ENCODE data around the gene ADORA2B.
A peak's percentile ranks its signal among the peaks of the same experiment; 100 is the strongest.
"Not testable (repeated sequence)": the region's sequence is repeated elsewhere in the genome, so short reads cannot be mapped to it uniquely, and the experiment has no call there.

The ADORA2B gene

DNA sequence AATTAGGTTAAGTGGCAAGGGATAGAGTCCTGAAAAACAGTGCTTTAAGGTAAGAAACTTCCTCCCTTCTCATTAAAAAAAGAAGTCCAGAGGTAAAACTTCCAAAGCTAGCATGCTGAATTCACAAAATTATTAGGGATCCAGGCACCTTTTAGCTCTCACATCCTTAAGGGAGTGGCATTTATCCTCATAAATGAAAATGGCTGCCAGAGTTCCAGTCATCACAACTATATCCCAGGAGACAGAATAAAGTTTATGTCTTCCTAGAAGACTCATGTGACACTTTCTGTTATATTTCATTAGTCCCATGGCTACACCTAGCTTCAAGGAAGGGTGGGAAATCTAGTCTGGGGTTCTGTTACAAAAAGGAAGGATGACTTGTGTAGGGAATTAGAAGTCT, 23.3 kb upstream of the ADORA2B start:
- no peak for DNase-seq (ENCODE audit: low read depth in 3 of 3)

DNA sequence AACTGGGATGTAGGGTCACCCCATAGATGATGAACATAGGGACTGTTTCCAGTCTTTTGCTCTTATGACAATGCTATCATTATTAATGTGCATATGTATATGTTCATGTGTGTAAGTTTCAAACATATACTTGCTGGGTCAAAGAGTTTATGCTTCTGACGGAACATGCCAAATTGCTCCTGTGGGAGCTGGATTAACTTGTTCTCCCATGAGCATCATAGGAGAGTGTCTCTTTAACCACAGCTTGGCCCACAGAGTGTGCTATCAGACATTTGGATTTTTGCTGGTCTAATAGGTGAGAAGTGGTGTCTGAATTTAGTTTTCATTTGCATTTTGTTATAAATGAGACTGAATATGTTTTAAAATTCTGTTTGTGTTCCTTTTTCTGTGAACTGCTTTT, 22.3 kb upstream of the ADORA2B start:
- no peak for DNase-seq (ENCODE audit: low read depth in 3 of 3)

GRCh38 chr17:15926039-15926740, 18.7 kb upstream of the ADORA2B start:
- DNase-seq (ENCODE audit: low read depth in 3 of 3) = no peak

DNA sequence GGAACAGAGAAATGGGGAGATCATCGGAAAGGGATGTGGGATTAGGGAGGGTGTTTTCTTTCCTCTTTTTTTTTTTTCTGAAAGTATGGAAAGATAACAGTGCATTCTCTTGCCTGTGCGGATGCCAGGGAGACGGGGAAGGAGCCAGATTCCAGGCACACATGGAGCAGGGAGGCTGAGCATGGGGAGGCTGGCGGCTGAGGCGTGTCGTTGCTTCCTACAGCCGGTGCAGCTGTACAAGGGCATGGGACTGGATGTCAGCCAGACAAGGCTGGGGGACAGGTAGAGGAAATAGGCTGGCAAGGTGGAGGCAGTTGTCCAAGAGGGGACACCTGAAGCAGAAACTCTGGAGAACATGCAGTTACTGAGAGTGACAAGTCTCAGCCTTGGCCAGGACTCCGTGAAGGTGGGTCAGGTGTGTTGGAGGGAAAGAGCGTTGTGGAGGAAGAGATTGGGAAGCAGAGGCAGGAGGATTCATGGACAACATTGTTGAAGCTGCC, 16.6 kb upstream of the ADORA2B start:
- no peak for DNase-seq (ENCODE audit: low read depth in 3 of 3)

GRCh38 chr17:15929941-15930340, 15.0 kb upstream of the ADORA2B start:
- no peak for DNase-seq (ENCODE audit: low read depth in 3 of 3)

DNA sequence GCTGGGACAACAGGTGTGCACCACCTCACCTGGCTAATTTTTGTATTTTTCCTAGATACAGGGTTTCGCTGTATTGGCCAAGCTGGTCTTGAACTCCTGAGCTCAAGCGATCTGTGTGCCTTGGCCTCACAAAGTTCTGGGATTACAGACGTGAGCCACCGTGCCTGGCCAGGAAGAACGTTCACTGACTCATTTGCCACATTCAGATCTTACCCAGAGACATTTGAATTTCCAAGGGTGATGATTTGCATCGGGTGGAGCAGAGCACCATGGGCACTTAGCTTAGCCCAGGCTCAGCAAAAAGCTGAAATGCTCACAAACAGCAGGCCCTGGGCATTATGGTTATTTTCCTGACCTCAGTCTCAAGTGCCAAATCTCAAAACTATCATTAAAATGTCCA, 14.5 kb upstream of the ADORA2B start:
- no peak for DNase-seq (ENCODE audit: low read depth in 3 of 3)

GRCh38 chr17:15931394-15931793, 13.5 kb upstream of the ADORA2B start:
- no peak for DNase-seq (ENCODE audit: low read depth in 3 of 3)

DNA sequence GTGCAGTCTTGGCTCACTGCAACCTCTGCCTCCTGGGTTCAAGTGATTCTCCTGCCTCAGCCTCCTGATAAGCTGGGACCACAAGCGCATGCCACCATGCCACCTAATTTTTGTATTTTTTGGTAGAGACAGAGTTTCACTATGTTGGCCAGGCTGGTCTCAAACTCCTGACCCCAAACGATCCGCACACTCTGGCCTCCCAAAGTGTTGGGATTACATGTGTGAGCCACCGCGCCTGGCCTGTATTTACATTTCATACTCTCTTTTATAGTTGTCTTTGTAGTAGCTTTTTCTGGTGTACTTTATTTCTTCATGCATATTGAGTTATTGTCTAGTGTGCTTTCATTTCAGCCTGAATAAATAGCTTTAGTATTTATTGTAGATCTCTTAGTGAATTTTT, 10.1 kb upstream of the ADORA2B start:
- DNase-seq (ENCODE audit: low read depth in 3 of 3) = no peak

GRCh38 chr17:15935891-15936290, 9.0 kb upstream of the ADORA2B start:
- no peak for DNase-seq (ENCODE audit: low read depth in 3 of 3)

- DNase-seq (ENCODE audit: low read depth in 3 of 3) = not testable (repeated sequence)
These were observed 8.4 kb upstream of the ADORA2B start for GRCh38 chr17:15936481-15936880.

DNA sequence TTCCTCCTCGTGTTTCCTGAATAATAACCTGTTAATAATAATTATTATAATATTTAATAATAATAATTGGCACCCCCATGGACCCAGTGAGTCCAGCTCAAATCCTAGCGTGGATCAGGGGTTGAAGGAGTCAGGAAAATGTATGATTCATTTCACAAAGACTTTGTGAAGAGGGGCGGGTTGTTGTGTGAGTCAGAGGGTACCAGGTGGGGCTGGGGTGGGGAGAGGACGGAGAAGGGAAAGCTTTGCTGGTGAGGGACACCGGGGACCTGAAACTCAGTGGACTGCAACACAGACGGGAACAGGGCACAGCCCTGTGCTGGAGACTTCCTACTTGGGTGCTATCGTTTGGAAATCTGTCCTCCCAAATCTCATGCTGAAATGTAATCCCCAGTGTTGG, 3.1 kb upstream of the ADORA2B start:
- DNase-seq (ENCODE audit: low read depth in 3 of 3) = no peak

DNA sequence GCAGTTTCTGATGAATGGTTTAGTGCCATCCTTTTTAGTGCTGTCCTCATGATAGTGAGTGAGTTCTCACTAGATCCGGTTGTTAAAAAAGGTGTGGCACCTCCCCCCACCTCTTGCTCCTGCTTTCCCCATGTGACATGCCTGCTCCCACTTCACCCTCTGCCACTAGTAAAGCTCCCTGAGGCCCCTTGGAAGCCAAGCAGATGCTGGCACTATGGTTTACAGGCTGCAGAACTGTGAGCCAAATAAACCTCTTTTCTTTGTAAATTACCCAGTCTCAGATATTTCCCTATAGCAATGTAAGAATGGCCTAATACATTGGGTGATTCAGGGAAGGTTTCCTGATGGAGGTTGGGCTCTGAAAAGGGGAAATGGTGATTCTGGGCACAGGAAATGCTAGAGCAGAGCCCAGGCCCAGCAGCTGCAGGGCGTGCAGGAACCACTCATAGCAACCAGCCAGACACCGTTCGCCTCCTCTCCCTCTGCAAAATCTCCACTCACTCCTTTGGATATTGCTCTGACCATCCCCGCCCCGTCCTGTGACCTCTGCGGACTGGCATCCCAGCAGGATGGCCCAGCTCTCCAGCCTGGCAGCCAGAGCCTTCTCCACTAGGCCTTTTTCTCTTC, 2.6 kb upstream of the ADORA2B start:
- no peak for DNase-seq (ENCODE audit: low read depth in 3 of 3)

GRCh38 chr17:15943971-15944758, 765 bp upstream of the ADORA2B start:
- DNase-seq (ENCODE audit: low read depth in 3 of 3) = no peak

- DNase-seq (ENCODE audit: low read depth in 3 of 3) = peak in 1 of 3 experiments; percentile 55
These were observed 729 bp downstream of the ADORA2B start for GRCh38 chr17:15945527-15946191.

DNA sequence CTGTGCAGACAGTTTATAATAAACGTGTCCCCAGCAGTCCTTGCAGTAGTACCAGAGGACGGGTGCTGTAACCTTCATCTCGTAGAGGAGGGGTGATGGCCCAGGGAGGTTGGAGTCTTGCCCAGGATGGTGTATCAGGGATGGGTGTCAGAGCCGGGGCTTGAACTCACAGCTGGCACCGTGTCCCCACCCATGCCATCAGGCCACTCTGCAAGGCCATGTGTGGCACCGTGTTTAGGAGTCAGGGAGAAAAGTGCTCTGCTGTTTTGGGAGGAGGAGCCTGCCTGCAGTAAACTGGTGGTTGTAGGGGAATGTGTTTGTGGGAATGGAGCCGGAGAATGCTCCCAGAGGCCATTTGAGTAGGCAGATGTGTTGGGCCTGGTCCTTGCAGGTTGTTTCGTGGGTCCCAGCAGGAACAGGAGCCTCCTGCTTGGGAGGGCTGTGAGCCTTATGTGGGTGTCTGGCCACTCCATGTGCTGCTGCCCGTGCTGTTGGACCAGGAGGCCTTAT, 1.7 kb downstream of the ADORA2B start:
- no peak for DNase-seq (ENCODE audit: low read depth in 3 of 3)

DNA sequence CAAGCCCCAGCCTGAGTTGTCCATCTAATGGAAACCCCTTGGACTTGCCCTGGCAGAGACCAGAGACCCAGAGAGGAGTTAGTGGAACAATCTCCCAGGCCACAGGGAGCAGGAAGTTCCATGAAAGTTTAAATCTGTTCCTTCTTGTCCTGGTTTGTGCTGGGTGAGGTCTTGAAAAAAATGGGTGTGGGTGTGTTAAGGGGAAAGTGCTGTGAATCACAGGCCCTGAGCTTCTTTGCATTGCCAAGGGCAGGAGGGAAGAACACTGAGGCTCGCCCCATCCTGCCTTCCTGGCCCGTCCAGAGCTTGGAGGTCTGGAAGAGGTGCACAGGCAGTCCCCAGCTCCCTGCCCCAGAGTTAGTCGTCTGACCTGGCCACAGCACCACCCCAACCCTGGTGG, 2.3 kb downstream of the ADORA2B start:
- no peak for DNase-seq (ENCODE audit: low read depth in 3 of 3)

- no peak for DNase-seq (ENCODE audit: low read depth in 3 of 3)
These were observed 3.2 kb downstream of the ADORA2B start for GRCh38 chr17:15947976-15948752.

GRCh38 chr17:15951368-15952047, 6.6 kb downstream of the ADORA2B start:
- DNase-seq (ENCODE audit: low read depth in 3 of 3) = no peak

- no peak for DNase-seq (ENCODE audit: low read depth in 3 of 3)
These were observed 7.2 kb downstream of the ADORA2B start for GRCh38 chr17:15952048-15952532.
